Measurements from ENCODE around the gene CSNK1G2.

CSNK1G2 gene

DNA sequence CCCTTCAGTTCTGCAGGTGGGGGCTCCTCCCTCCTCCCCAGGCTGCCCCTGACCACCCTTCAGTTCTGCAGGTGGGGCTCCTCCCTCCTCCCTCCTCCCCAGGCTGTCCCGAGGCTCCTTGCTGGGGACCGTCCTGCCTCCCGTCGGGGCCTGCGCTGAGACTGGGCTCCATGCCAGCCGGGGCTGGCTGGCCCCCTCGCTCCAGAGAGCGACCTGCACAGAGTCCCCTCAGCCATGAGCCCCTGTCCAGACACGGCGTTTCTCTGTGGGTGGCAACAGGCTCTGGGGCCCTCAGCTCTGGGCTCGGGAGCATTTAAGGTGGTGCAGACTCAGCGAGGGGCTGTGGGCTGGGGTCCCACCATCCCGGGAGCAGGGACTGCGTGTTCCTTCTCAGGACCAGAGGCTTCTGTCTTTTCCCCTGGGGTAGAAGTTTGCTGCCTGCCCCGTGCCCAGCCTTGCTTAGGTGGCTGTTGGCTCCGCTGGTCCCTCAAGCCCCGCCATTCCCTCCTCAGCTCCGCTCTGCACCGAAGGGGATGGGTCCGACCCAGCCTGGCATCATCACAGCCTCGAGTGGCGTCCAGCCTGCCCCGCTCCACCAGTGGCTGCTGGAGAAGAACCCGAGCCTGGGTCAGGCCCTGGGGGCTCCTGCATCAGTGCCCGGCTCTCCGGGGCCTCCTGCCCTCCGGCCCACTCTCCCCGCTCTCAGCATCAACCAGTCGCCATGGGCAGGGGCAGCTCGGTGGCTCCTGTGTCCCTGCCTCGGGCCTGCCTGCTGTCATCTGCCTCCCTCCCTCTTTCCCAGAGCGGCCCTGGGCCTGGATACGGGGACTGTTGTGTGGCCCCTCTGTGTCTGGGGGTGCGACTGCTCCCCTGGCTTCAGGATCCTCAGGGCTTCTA lies 27.6 kb downstream of the CSNK1G2 start:
- no peak for DNase-seq (ENCODE audit: low spot score)

DNA sequence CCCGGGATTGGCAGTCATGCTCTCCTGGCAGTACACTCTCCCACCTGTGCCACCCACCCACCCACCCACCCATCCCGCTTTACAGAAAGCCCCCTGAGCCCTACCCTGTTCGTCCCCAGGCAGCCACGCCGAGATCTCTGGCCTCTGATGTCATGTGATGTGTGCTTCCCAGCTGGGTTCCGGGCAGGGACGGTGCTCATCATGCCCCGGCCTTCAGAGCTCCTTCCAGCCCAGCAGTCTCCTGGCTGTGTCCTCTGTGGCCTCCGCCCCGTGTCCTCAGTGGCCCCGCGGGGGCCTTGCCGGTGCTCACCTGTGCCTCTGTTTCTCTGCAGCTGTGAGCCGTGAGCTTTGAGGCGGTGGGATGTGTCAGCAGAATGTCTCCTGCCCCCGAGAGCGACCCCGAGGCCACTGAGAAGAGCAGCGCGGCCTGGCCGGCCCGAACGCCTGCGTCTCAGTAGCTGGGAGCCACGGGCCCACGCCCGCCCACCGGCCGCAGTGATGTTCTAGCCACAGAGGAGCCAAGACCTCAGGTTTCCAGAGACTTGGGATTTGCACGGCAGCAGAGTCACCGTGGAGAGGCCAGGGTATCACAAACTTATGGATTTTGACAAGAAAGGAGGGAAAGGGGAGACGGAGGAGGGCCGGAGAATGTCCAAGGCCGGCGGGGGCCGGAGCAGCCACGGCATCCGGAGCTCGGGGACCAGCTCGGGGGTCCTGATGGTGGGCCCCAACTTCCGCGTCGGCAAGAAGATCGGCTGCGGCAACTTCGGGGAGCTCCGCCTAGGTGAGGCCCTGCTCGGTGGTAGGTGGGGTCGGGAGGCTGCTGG lies 28.4 kb downstream of the CSNK1G2 start:
- DNase-seq (ENCODE audit: low spot score) = no peak

DNA sequence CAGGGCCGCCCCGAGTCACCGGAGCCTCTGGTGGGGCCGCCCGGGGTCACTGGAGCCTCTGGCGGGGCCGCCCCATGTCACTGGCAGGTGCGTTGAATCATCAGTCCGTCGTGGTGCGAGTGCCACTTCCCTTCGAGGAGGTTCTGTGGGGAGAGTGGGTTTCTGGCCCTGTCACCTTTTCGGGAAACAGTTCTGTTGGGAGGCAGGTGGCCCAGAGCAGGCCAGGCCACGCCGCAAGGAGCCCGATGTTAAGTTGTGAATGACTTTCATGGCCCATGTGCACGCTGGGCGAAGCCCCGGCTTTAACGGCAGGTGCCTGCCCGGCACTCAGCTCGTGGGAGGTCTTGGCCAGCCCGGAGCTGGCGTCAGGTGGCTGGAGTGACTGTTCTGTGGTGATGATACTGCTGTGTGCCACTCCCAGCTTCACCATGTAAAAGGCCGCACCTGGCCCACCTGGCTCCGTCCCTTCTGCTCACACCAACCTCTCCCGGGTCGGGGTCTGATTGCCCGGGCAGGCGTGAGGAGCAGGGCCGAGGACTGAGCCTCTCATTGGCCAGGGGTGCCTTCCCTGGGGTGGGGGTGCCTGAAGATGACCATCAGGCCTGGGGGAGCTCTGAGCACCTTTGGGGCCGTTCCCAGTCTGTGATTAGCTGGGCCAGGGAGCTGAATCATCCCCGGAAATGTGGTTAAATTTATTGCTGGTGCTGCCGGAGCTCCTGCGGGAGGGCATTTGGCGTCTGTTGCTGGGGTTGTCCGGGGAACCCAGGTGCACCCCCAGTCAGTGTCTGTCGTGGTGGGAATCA lies 29.2 kb downstream of the CSNK1G2 start:
- no peak for DNase-seq (ENCODE audit: low spot score)

GRCh38 chr19:1970806-1971502 lies 30.0 kb downstream of the CSNK1G2 start:
- no peak for DNase-seq (ENCODE audit: low spot score)

DNA sequence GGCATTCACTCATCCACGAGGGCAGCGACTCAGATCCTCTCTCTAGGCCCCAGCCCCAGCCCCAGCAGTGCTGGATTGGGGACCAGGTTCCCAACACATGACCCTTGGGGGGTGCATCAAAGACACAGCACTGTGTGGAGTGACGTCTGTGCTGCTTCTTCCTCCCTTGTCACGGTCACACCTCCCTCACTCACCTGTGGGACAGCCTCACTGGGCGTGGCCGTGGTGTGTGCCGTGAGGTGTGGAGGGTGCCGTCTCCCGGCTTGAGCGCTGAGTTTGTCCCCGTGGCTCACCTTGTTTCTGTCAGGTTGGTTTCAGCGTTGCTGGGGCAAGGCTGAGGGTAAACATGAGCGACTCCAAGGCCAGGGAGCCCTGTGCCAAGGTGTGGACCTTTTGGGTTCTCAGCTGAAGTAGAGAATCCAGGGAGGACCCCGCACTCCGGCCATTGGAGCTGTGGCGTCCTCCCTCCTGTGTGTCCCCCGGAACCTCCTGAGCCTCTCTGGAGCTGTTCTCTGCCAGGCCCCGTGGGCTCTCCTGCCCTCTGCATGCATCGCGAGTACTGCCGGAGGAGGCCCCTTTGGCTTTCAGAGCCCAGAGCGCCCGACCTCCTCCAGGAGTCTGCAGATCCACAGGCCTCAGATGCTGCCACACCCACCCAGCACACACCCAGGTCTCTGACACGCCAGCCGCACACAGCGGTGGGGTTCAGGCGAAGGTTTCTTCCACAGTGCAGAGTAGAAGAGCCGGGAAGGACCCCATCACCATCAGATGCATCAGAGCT lies 33.6 kb downstream of the CSNK1G2 start:
- DNase-seq (ENCODE audit: low spot score) = no peak

GRCh38 chr19:1975162-1975480 lies 34.1 kb downstream of the CSNK1G2 start:
- no peak for DNase-seq (ENCODE audit: low spot score)

DNA sequence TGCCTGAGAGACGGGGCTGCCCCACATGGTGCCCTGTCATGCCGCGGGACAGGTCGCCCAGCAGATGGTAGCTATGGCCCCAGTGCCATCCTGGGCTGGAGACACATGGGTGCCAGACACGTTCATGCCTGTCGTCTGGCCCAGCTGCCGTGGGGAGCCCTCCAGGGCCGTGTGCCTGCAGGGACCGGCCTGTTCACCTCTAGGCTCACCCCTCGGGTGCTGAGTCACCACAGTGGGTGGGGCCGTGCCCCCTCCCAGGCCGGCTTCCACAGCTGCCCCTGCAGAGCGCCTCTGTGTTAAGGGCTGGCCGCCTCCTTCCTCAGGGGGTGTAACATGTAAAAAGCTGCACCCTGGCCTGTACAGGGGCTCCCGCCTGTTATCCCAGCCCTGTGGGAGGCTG lies 36.1 kb downstream of the CSNK1G2 start:
- no peak for DNase-seq (ENCODE audit: low spot score)

DNA sequence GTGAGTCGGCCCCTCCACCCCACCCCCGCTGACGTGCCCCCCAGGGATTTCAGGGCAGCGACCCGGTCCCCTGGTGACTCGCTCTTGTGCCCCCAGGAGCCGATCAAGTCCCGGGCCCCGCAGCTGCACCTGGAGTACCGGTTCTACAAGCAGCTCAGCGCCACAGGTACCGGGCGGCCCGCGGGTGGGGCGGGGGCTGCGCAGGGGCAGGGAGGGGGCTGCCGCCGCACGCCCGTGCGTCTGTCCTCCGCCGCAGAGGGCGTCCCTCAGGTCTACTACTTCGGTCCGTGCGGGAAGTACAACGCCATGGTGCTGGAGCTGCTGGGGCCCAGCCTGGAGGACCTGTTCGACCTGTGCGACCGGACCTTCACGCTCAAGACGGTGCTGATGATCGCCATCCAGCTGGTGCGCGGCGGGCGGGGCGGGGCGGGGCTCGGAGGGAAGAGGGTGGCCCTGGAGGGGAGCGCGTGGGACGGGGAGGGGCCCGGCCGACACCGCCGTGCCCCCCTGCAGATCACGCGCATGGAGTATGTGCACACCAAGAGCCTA lies 37.4 kb downstream of the CSNK1G2 start:
- no peak for DNase-seq (ENCODE audit: low spot score)

DNA sequence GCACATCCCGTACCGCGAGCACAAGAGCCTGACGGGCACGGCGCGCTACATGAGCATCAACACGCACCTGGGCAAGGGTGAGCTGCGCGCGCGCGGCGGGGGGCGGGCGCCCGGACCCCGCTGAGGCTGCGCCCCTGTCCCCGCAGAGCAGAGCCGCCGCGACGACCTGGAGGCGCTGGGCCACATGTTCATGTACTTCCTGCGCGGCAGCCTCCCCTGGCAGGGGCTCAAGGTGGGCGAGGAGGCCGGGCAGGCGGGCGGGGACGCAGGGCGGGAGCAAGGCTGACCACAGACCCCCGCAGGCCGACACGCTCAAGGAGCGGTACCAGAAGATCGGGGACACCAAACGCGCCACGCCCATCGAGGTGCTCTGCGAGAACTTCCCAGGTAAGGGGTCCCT lies 38.0 kb downstream of the CSNK1G2 start:
- DNase-seq (ENCODE audit: low spot score) = no peak

DNA sequence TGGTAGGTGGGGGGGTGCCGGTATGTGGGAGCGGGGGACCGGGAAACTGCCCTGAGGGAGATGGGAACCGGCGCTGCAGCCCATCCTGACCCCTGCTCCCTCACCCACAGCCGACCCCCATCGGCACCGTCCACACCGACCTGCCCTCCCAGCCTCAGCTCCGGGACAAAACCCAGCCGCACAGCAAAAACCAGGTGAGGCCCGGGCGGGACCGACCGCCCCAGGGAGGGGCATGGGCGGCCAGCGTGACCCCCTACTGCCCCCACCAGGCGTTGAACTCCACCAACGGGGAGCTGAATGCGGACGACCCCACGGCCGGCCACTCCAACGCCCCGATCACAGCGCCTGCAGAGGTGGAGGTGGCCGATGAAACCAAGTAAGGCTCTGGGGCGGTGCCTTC lies 38.7 kb downstream of the CSNK1G2 start:
- no peak for DNase-seq (ENCODE audit: low spot score)

DNA sequence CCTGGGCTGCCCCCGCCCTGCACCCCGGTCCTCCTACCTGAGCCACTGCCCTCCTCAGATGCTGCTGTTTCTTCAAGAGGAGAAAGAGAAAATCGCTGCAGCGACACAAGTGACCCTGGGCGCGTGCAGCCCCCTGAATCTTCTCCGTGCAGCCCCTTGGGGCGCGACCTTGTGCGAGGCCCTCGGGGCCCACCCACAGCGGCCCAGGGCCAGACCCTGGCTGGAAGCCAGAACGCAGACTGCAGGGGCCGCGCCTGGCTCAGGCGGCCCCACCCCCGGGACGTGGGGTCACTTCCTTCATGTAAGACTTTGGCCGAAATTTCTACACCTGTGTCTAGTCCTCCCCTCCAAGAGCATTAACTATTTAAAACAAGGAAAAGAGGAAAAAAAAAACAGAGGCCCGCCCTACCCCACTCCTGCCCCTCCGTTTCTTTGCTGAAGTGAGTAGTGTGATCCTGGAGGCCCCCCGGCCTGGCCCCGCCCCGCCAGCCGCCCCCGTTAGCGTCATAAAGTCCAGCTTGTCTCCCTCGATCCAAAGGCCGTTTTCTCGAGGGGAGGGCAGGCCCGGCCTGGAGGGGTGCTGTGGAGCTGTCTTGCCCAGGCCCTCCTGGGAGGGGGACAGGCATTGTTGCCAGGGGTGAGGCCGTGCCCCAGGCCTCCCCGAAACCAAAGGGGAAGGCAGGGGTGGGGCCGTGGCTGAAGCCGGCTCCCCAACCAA lies 39.3 kb downstream of the CSNK1G2 start:
- DNase-seq (ENCODE audit: low spot score) = no peak

GRCh38 chr19:1980809-1981181 lies 39.8 kb downstream of the CSNK1G2 start:
- no peak for DNase-seq (ENCODE audit: low spot score)

- no peak for DNase-seq (ENCODE audit: low spot score)
Observed at GRCh38 chr19:1981253-1981652, 40.3 kb downstream of the CSNK1G2 start.

GRCh38 chr19:1984357-1984756 lies 43.4 kb downstream of the CSNK1G2 start:
- no peak for DNase-seq (ENCODE audit: low spot score)

DNA sequence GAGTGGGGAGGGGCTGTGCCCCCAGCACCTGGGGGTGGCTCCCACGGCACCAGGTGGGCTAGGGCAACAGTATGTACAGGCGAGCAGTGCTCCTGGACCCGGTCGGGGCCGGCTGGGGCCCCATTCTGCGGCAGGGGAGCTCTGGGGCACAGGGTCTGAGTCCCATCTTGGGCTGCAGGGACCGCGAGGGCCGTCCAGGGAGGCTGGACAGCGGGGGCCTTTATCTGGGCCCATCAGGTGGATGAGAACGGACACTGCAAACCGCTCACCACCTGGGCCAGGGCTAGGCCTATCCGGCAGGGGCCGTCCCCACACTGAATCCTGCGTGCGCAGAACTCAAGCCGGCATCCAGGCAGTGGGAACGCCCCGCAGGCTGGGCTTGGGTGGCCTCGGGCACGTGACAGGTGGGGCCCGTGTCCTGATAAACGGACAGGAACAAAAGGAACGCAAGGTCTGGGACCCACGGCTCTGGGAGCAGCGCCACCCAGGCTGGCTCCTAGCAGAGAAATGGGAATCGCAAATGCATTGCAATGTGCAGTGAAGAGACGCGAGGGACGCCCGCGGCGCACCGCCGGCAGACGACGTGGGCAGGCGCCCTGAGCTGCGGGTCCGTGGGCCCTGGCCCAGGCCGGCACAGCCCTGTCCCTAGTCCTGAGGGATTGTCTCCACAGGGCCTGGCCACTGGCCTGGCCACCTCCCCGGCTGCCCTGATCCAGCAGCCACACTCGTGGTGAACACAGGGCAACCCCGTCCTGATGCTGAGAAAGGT lies 44.8 kb downstream of the CSNK1G2 start:
- DNase-seq (ENCODE audit: low spot score) = no peak

DNA sequence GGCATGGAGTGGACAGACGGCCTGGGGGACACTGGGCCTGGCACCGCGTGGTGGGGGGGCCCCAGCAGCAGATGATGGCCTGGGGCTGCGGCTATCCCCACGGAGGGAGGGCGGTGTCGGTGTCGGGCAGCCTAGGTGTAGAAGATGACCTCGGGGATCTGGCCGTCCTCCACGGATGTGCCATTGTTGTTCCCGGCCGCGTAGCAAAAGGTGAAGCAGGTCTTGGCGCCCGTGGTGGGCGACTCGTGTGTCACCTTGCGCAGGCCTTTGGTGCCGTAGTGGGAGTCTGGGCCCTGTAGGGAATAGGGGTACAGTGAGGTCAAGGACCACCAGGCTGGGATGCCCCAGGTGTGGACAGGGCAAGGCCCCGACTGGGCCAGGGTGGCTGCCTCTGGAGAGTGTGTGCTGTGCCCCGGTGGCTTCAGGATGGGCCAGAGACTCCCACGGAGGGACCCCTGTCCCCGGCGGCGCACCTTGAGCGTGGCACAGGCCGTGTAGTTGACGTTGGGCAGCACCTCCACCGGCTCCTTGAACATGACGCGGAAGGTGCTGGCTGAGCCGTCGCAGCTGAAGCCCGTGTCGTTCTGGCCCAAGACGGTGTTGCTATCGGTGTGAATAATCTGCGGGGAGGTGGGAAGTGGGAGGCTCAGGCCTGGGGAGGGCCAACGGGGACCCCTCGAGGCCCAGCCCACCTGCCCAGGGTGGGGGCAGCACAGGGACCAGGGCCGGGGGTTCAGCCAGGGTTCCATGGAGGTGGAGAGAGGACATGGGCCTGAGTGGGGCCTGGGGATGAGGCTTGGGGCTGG lies 45.6 kb downstream of the CSNK1G2 start:
- DNase-seq (ENCODE audit: low spot score) = no peak

DNA sequence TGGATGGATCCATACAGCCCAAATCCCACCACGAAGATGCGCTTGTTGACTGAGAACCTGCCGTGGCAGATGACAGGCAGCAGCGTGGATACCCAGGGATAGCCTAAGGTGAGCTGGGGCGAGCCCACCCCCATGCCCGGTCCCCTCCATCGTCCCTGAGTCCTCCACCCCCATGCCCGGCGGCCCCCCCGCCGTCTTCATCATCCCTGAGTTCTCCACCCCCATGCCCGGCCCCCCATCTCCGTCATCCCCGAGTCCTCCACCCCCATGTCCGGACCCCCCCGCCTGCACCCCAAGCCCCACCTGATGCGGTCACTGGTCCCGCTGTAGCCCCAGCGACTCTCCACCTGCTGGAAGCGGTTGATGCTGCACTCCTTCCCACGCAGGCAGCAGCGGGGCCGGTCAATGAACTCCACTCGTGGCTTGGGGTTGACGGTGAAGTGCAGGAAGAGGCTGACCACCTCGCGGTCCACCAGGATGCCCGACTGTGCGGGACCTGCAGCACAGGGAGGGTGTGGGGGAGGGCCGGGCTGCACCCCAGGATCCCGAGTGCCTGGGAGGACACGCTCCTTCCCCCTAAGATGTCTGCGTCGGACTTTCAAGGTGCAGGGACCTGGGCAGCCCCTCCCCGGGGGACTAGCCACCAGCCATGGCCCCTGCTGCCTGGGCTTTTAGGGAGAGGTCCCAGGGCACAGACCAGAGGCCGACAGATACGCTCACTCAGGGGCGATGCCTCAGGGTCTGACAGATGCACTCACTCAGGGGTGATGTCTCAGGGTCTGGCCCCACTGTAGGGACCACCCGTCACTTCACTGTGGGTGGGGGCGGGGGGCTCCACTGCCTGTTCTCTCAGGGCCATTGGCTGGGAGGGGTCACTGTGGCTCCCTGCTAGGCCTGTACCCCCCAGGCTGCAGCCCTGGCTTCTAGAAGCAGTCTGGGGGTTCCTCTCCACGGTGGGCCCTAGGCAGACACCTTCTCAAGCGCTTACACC lies 46.5 kb downstream of the CSNK1G2 start:
- DNase-seq (ENCODE audit: low spot score) = no peak
